Measurements from ENCODE around the gene C1orf210. TPM values are rescaled to one million over a fixed set of nuclear protein-coding genes. Genes with fewer than 3 reads are reported as not detected.

The C1orf210 gene
- total RNA-seq, 1 experiment from 2014 or later, result 5.9 TPM

GRCh38 chr1:43318831-43319230, 33.5 kb upstream of the C1orf210 start:
- H2BK120ac ChIP-seq (ENCODE audit: low read depth, low read length, poor library complexity, severe bottlenecking), result no peak overlapping the region
- H4K5ac ChIP-seq (ENCODE audit: insufficient read length, low read depth, low read length), result no peak overlapping the region
- H3T11ph ChIP-seq (ENCODE audit: low read length), result no peak overlapping the region
- no peaks in the 10 kb centered on the region for H3K23me2 ChIP-seq (ENCODE audit: insufficient read length, low read depth, low read length, poor library complexity, severe bottlenecking)
- H3K4me1 Mint-ChIP-seq, result peaks cover 7 to 11% of the 10 kb centered on the region in 2 experiments
- H2AFZ ChIP-seq (ENCODE audit: low read length), result no peak overlapping the region
- no peak overlapping the region for H3K4me3 Mint-ChIP-seq
- no peak for DNase-seq
- no peak overlapping the region for H3K56ac ChIP-seq (ENCODE audit: insufficient read length, low read depth, low read length)
- H3K79me1 ChIP-seq (ENCODE audit: insufficient read depth, low read depth, low read length, poor library complexity, severe bottlenecking), result no peaks in the 10 kb centered on the region
- H3K4ac ChIP-seq (ENCODE audit: low read depth, low read length), result no peak overlapping the region
- H3K27ac Mint-ChIP-seq, result peak overlapping the region in 1 of 3 experiments; percentile 80; a peak in 1 of 7 replicates
- no peaks in the 10 kb centered on the region for H3K36me3 Mint-ChIP-seq (ENCODE audit: insufficient read depth in 1 of 3, low read depth in 3 of 3)
- no peaks in the 10 kb centered on the region for H3K27me3 ChIP-seq (ENCODE audit: insufficient read depth, low read length)
- no peak overlapping the region for H4K8ac ChIP-seq (replicated peaks; ENCODE audit: insufficient read length, low read depth, low read length)
- no peaks in the 10 kb centered on the region; the same call in none of the 2 replicates for H3K27me3 Mint-ChIP-seq (ENCODE audit: low read depth)
- H4K20me1 ChIP-seq (ENCODE audit: control insufficient read depth, insufficient read depth, insufficient read length), result no peaks in the 10 kb centered on the region
- no peak overlapping the region for H2AK5ac ChIP-seq (ENCODE audit: insufficient read length, low read length)
- no peak overlapping the region for H2BK20ac ChIP-seq (ENCODE audit: low read depth, low read length, poor library complexity, severe bottlenecking)
- H3K9me3 ChIP-seq (ENCODE audit: control insufficient read depth, low read depth, low read length), result no peaks in the 10 kb centered on the region
- WGBS (ENCODE audit: extremely low coverage, insufficient read length, low lambda C conversion rate), result no CpG with 5 or more reads among the region's 4 CpGs
- no peak overlapping the region for H3K27ac ChIP-seq (ENCODE audit: insufficient read length, low read depth, low read length)
- H3K18ac ChIP-seq (ENCODE audit: insufficient read length, low read depth, low read length), result no peak overlapping the region
- no peak overlapping the region for H3K23ac ChIP-seq (ENCODE audit: insufficient read length, low read depth, low read length)
- H3K4me1 ChIP-seq (ENCODE audit: insufficient read depth, low read length), result no peaks in the 10 kb centered on the region
- H2BK15ac ChIP-seq (ENCODE audit: low read depth, low read length), result no peak overlapping the region
- H3K9me3 Mint-ChIP-seq, result no peaks in the 10 kb centered on the region
- no peak overlapping the region for H3K14ac ChIP-seq (ENCODE audit: insufficient read depth, low read length)
- H3K4me2 ChIP-seq (ENCODE audit: insufficient read depth, insufficient read length, low read length), result no peak overlapping the region
- TF ChIP-seq, protein P1, sequence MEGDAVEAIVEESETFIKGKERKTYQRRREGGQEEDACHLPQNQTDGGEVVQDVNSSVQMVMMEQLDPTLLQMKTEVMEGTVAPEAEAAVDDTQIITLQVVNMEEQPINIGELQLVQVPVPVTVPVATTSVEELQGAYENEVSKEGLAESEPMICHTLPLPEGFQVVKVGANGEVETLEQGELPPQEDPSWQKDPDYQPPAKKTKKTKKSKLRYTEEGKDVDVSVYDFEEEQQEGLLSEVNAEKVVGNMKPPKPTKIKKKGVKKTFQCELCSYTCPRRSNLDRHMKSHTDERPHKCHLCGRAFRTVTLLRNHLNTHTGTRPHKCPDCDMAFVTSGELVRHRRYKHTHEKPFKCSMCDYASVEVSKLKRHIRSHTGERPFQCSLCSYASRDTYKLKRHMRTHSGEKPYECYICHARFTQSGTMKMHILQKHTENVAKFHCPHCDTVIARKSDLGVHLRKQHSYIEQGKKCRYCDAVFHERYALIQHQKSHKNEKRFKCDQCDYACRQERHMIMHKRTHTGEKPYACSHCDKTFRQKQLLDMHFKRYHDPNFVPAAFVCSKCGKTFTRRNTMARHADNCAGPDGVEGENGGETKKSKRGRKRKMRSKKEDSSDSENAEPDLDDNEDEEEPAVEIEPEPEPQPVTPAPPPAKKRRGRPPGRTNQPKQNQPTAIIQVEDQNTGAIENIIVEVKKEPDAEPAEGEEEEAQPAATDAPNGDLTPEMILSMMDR (conservative IDR thresholded peaks at IDR 0.05), result no peak
- H2BK5ac ChIP-seq (ENCODE audit: insufficient read length, low read length), result no peak overlapping the region
- H2BK12ac ChIP-seq (ENCODE audit: insufficient read length, low read depth, low read length), result no peak overlapping the region
- H3K9ac ChIP-seq (ENCODE audit: extremely low read depth, insufficient read length, low read length), result no peak overlapping the region
- no peaks in the 10 kb centered on the region for H3K79me2 ChIP-seq (ENCODE audit: insufficient read depth, low read length)
- no peak overlapping the region for H4K91ac ChIP-seq (ENCODE audit: insufficient read length, low read depth, low read length)

Measured in H9 (cell line).